Activated CD4-positive, alpha-beta T cell treated with anti-CD3 and anti-CD28 coated beads for 4 hours (primary cell): Measurements from ENCODE around the gene PPFIBP2.
"Not testable (repeated sequence)": the region's sequence is repeated elsewhere in the genome, so short reads cannot be mapped to it uniquely, and the experiment has no call there.

Experiments
- DNase-seq, 2 donors: peaks; one replicate each; pipeline ENCODE4 v3.0.0-alpha.2; 2020

PPFIBP2 gene

GRCh38 chr11:7638710-7639642 lies 125.2 kb downstream of the PPFIBP2 start:
- no peak for DNase-seq

GRCh38 chr11:7639643-7640025 lies 125.8 kb downstream of the PPFIBP2 start:
- no peak for DNase-seq

GRCh38 chr11:7640816-7641215 lies 127.0 kb downstream of the PPFIBP2 start:
- DNase-seq = no peak

GRCh38 chr11:7642747-7643146 lies 128.9 kb downstream of the PPFIBP2 start:
- no peak for DNase-seq

GRCh38 chr11:7643314-7643713 lies 129.5 kb downstream of the PPFIBP2 start:
- DNase-seq = no peak

- no peak for DNase-seq
Observed at GRCh38 chr11:7645206-7645605, 131.4 kb downstream of the PPFIBP2 start.

- no peak for DNase-seq
Observed at GRCh38 chr11:7646866-7647265, 133.1 kb downstream of the PPFIBP2 start.

- no peak for DNase-seq
Observed at GRCh38 chr11:7648264-7648663, 134.5 kb downstream of the PPFIBP2 start.

GRCh38 chr11:7651140-7651551 lies 137.3 kb downstream of the PPFIBP2 start:
- no peak for DNase-seq

- DNase-seq = no peak
Observed at GRCh38 chr11:7651700-7652099, 137.9 kb downstream of the PPFIBP2 start.

GRCh38 chr11:7654195-7654705 lies 140.5 kb downstream of the PPFIBP2 start:
- no peak for DNase-seq

GRCh38 chr11:7655253-7656217 lies 141.7 kb downstream of the PPFIBP2 start:
- no peak for DNase-seq

GRCh38 chr11:7656704-7657103 lies 142.9 kb downstream of the PPFIBP2 start:
- DNase-seq = no peak

- no peak for DNase-seq
Observed at GRCh38 chr11:7657306-7658025, 143.7 kb downstream of the PPFIBP2 start.

- DNase-seq = not testable (repeated sequence)
Observed at GRCh38 chr11:7663531-7663930, 149.7 kb downstream of the PPFIBP2 start.

GRCh38 chr11:7664867-7665266 lies 151.1 kb downstream of the PPFIBP2 start:
- no peak for DNase-seq

- peak; percentile 47 to 49 for DNase-seq
Observed at GRCh38 chr11:7665473-7666291, 151.9 kb downstream of the PPFIBP2 start.

- DNase-seq = no peak
Observed at GRCh38 chr11:7666292-7666866, 152.6 kb downstream of the PPFIBP2 start.

- no peak for DNase-seq
Observed at GRCh38 chr11:7667460-7667859, 153.7 kb downstream of the PPFIBP2 start.

- DNase-seq = no peak
Observed at GRCh38 chr11:7668464-7668863, 154.7 kb downstream of the PPFIBP2 start.

- DNase-seq = no peak
Observed at GRCh38 chr11:7668911-7669310, 155.1 kb downstream of the PPFIBP2 start.
